H7 (cell line): ENCODE measurements around the gene KCTD16. TPM values are rescaled to one million over a fixed set of nuclear protein-coding genes. Genes with fewer than 3 reads are reported as not detected.

Experiments
- DNase-seq: peaks from one replicate; pipeline ENCODE4 v3.0.0; 2012
- H3K27me3 ChIP-seq: 2 replicates; pipeline ENCODE4 v1.6.0; 2011; ENCODE audit warnings: mild to moderate bottlenecking, low read length; ENCODE audit not compliant: control insufficient read depth, insufficient read depth
- H3K36me3 ChIP-seq: replicated peaks from 2 replicates; pipeline ENCODE4 v1.5.1; 2011; ENCODE audit warnings: low read length; ENCODE audit not compliant: control insufficient read depth, insufficient read depth
- H3K4me3 ChIP-seq: 2 replicates; pipeline ENCODE4 v1.5.1; 2011; ENCODE audit warnings: low read depth, mild to moderate bottlenecking, control low read depth, low read length, moderate library complexity; ENCODE audit not compliant: insufficient read depth
- total RNA-seq: library from RNA; depleted of rRNA; stranded (reverse); fragments of >200 nt; shearing (Covaris generic); gene quantifications from 2 replicates; pipeline ENCODE4 v1.2.3, GENCODE V29; 2014

The KCTD16 gene
- total RNA-seq, 1 experiment from 2014 or later, result not detected

DNA sequence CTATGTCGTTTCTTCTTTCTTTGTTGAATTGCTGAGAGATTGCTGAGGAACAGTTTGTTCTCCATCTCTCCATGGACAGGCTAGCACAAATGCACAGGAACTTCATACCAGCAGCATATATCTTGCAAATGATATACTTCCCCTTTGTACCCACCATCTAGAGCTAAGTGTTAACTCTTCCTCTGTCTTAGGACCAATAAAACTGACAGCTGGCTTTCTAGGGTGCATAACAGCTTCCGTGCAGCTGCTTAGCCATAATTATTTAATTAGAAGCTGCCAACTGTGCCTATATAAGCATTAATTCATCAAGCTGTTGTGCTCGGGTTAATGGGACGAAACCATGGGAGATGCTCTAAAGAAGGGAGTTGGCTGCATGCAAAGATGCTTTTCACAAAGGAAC, 38.7 kb downstream of the KCTD16 start:
- DNase-seq, result no peak
- peaks cover 17% of the 10 kb centered on the region for H3K27me3 ChIP-seq
- H3K4me3 ChIP-seq, result no peak overlapping the region
- H3K36me3 ChIP-seq, result no peaks in the 10 kb centered on the region

DNA sequence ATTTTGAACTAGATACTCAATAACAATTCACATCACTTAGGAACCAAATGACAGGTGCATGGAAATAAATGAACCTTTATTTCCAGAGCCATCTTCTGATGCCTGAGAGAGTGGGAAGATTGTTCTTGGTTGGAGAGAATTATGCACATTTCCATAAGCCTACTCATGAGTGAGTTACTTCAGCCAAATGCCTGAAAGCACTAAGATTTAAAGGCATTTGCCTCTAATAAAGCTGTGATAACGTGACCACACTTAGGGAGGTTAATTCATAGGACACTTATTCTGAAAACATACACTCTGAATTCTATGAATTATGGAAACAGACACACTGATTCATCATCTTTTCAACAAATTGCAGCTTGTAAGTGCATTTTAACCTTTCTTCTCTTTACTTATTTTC, 40.0 kb downstream of the KCTD16 start:
- no peak for DNase-seq

GRCh38 chr5:144219869-144220268, 49.2 kb downstream of the KCTD16 start:
- Histone ChIP-seq H3K36me3 (no peaks in the 10 kb centered on the region), H3K4me3 (no peak overlapping the region), H3K27me3 (no peaks in the 10 kb centered on the region)
- DNase-seq, result no peak

More for the DNA sequence above, 40.0 kb downstream of the KCTD16 start:
- Histone ChIP-seq H3K4me3 (no peak overlapping the region), H3K27me3 (peaks cover 10% of the 10 kb centered on the region), H3K36me3 (no peaks in the 10 kb centered on the region)

DNA sequence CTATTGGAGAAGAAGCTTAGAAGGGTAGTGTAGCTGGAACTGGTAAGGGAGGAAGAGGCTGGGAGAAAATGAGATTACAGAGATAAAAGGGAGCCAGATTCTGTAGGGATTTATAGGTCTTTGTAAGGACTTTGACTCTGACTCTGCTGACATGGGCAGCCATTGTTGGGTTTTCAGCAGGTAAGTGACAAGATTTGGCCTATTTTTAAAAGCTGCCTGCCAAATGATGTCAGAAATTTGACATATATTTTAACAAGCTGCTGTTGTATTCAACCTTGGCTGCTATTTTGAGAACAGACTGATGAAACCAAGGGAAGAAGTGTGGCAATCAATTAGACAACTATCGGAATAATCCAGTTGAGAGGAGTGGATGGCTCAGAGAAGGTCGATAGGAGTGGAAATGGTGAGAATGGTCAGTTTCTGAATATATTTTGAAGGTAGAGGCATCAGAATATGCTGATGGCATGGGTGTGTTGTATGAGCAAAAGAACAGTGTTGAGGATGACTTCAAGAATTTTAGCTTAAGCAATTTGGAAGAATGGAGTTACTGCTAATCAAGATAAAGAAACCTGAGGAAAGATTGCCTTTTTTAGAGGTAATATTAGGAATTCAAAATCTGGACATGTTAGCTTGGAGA, 56.8 kb downstream of the KCTD16 start:
- Histone ChIP-seq H3K27me3 (no peaks in the 10 kb centered on the region), H3K4me3 (no peak overlapping the region), H3K36me3 (no peaks in the 10 kb centered on the region)
- no peak for DNase-seq

DNA sequence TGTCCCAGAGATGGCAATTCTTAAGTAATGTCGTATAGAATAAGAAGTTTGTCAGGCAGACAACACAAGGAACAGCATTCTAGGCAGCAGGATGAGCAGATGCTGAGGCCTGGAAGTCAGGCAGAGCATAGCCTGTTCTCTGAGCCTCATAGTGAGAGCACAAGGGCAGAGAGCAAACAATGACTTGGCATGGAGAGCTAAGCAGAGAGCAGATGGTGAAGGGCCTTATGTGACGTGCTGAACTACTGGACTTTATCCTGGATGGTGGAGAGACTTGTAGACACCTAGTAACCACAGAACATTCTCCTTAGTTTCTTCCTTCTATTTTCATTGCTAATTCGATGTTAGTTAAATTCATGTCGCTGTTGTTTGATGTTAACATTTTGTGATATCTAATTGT, 60.1 kb downstream of the KCTD16 start:
- Histone ChIP-seq H3K36me3 (no peaks in the 10 kb centered on the region), H3K4me3 (no peak overlapping the region), H3K27me3 (no peaks in the 10 kb centered on the region)
- DNase-seq, result no peak

GRCh38 chr5:144232285-144232684, 61.6 kb downstream of the KCTD16 start:
- H3K4me3 ChIP-seq, result no peak overlapping the region
- no peaks in the 10 kb centered on the region for H3K27me3 ChIP-seq
- no peak for DNase-seq
- no peaks in the 10 kb centered on the region for H3K36me3 ChIP-seq

GRCh38 chr5:144236499-144236898, 65.8 kb downstream of the KCTD16 start:
- H3K27me3 ChIP-seq, result no peaks in the 10 kb centered on the region
- H3K36me3 ChIP-seq, result no peaks in the 10 kb centered on the region
- no peak overlapping the region for H3K4me3 ChIP-seq
- no peak for DNase-seq

DNA sequence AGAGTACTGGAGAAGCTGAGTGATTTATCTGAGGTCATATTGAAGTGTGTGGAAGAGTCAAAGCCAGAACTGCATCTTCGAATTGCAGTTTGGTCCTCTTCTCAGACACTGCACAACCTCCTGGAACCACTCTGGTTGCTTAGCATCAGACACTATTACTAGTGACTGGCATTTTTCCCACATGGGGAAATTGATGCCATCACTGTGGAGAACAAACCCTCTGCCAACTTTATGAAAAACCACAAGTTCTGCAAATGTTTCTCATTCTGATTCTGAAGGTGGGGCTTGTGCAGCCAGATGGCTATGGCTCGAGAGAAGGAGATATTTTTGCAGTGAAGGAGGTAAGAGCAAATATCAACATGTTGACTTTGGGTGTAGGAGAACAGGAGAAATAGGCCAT, 67.2 kb downstream of the KCTD16 start:
- H3K4me3 ChIP-seq, result no peak overlapping the region
- H3K27me3 ChIP-seq, result no peaks in the 10 kb centered on the region
- DNase-seq, result no peak
- H3K36me3 ChIP-seq, result no peaks in the 10 kb centered on the region

- no peak for DNase-seq
- H3K36me3 ChIP-seq, result no peaks in the 10 kb centered on the region
- no peak overlapping the region for H3K4me3 ChIP-seq
- no peaks in the 10 kb centered on the region for H3K27me3 ChIP-seq
Observed at GRCh38 chr5:144247131-144247530, 76.5 kb downstream of the KCTD16 start.

- DNase-seq, result peak; percentile 4
- Histone ChIP-seq H3K27me3 (no peaks in the 10 kb centered on the region), H3K4me3 (no peak overlapping the region), H3K36me3 (no peaks in the 10 kb centered on the region)
Observed at GRCh38 chr5:144248015-144248414, 77.3 kb downstream of the KCTD16 start.

- H3K27me3 ChIP-seq, result no peaks in the 10 kb centered on the region
- no peak for DNase-seq
- no peaks in the 10 kb centered on the region for H3K36me3 ChIP-seq
- H3K4me3 ChIP-seq, result no peak overlapping the region
Observed at GRCh38 chr5:144249755-144250464, 79.2 kb downstream of the KCTD16 start.

- Histone ChIP-seq H3K4me3 (no peak overlapping the region), H3K36me3 (no peaks in the 10 kb centered on the region), H3K27me3 (no peaks in the 10 kb centered on the region)
- no peak for DNase-seq
Observed at GRCh38 chr5:144254552-144254951, 83.9 kb downstream of the KCTD16 start.

GRCh38 chr5:144260121-144260520, 89.4 kb downstream of the KCTD16 start:
- Histone ChIP-seq H3K27me3 (no peaks in the 10 kb centered on the region), H3K4me3 (no peak overlapping the region), H3K36me3 (no peaks in the 10 kb centered on the region)
- no peak for DNase-seq

DNA sequence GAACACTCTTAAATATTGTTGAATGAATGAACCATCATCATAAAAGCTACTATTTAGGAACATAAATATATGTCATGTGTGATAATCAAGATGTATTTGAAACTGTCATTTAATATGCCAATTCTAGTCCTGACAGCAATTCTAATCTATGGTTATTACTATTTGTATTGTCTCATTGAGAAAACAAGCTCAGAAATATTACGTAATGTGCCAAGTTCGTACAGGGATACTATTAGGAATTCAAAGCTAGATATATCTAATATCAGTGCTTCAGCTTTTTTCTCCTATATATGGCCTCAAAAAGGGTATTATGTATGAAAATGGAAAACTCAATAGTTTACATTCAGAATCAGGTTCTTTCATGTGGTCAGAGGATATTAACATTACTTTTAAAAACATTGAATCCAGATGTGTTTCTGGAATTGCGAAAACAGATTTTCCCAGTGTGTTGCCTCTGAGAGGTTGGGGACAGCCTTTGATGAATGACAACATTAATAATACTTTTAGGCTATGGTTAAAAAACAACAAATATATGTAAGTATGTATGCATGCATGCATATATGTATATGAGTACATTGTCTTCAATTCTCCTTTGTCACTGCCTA, 95.1 kb downstream of the KCTD16 start:
- no peaks in the 10 kb centered on the region for H3K36me3 ChIP-seq
- no peak for DNase-seq
- H3K4me3 ChIP-seq, result no peak overlapping the region

GRCh38 chr5:144267961-144268513, 97.4 kb downstream of the KCTD16 start:
- Histone ChIP-seq H3K4me3 (no peak overlapping the region), H3K36me3 (no peaks in the 10 kb centered on the region), H3K27me3 (no peaks in the 10 kb centered on the region)
- DNase-seq, result no peak

More for the DNA sequence above, 95.1 kb downstream of the KCTD16 start:
- H3K27me3 ChIP-seq, result no peaks in the 10 kb centered on the region
